ENCODE results near the gene ATP5MK. TPM values are rescaled to one million over a fixed set of nuclear protein-coding genes. Genes with fewer than 3 reads are reported as not detected.

ATP5MK gene
- total RNA-seq, 1 donor, result 145 TPM

GRCh38 chr10:103394180-103394579 lies 2.1 kb downstream of the ATP5MK start:
- no peak for DNase-seq (ENCODE audit: insufficient read length, low spot score, missing footprints)
- Histone ChIP-seq H3K4me1 (ENCODE audit: insufficient read depth, low read length) (peaks cover 21% of the 10 kb centered on the region), H3K4me2 (ENCODE audit: insufficient read depth, low read length) (no peak overlapping the region), H3K9me3 (ENCODE audit: low read depth, low read length) (no peaks in the 10 kb centered on the region), H3K27me3 (ENCODE audit: insufficient read depth, low read length) (no peaks in the 10 kb centered on the region), H2AFZ (ENCODE audit: low read length) (no peak overlapping the region), H4K20me1 (ENCODE audit: insufficient read depth, low read length) (peaks cover 14% of the 10 kb centered on the region), H3K4me3 (ENCODE audit: insufficient read depth, low read length) (no peak overlapping the region), H3K27ac (ENCODE audit: low read depth, low read length) (no peak overlapping the region), H3K36me3 (ENCODE audit: insufficient read depth, low read length) (peaks cover 42% of the 10 kb centered on the region), H3K79me2 (ENCODE audit: insufficient read depth, low read length) (peaks cover 71% of the 10 kb centered on the region)
- TF ChIP-seq CTCF (IDR thresholded peaks at IDR 0.05; ENCODE audit: extremely low read depth, low read depth, low read length), result no peak

- peaks cover 22% of the 10 kb centered on the region for H3K36me3 ChIP-seq (ENCODE audit: insufficient read depth, low read length)
- TF ChIP-seq CTCF (IDR thresholded peaks at IDR 0.05; ENCODE audit: extremely low read depth, low read depth, low read length), result no peak
- H3K4me3 ChIP-seq (ENCODE audit: insufficient read depth, low read length), result no peak overlapping the region
- H4K20me1 ChIP-seq (ENCODE audit: insufficient read depth, low read length), result no peaks in the 10 kb centered on the region
- no peak overlapping the region for H3K4me2 ChIP-seq (ENCODE audit: insufficient read depth, low read length)
- no peaks in the 10 kb centered on the region for H3K27me3 ChIP-seq (ENCODE audit: insufficient read depth, low read length)
- H3K4me1 ChIP-seq (ENCODE audit: insufficient read depth, low read length), result no peaks in the 10 kb centered on the region
- H3K9me3 ChIP-seq (ENCODE audit: low read depth, low read length), result no peaks in the 10 kb centered on the region
- H3K27ac ChIP-seq (ENCODE audit: low read depth, low read length), result no peak overlapping the region
- DNase-seq (ENCODE audit: insufficient read length, low spot score, missing footprints), result no peak
- H3K79me2 ChIP-seq (ENCODE audit: insufficient read depth, low read length), result no peaks in the 10 kb centered on the region
- no peak overlapping the region for H2AFZ ChIP-seq (ENCODE audit: low read length)
Observed at GRCh38 chr10:103382769-103383168, 13.5 kb downstream of the ATP5MK start.

DNA sequence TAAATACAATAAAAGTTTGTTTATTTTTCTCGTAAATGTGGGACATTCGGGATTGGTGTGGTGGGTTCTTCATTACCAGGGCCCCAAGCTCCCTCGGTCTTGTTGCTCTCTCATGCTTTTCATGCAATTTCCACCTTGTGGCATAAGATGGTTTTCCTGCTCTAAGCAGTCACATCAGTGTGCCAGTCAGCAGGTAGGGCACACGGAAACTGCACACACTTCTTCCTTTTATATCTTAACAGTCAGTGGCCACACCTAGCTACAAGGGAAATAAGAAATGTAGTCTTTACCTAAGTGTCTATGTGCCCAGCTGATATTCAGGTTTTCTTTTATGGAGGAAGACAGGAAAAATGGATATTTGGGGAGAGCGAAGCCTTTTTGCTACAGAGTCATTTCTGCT lies 22.0 kb downstream of the ATP5MK start:
- Histone ChIP-seq H3K4me3 (ENCODE audit: insufficient read depth, low read length) (no peak overlapping the region), H3K9me3 (ENCODE audit: low read depth, low read length) (no peaks in the 10 kb centered on the region), H2AFZ (ENCODE audit: low read length) (no peak overlapping the region), H3K4me2 (ENCODE audit: insufficient read depth, low read length) (no peak overlapping the region), H4K20me1 (ENCODE audit: insufficient read depth, low read length) (no peaks in the 10 kb centered on the region), H3K27ac (ENCODE audit: low read depth, low read length) (no peak overlapping the region), H3K79me2 (ENCODE audit: insufficient read depth, low read length) (peaks cover 20% of the 10 kb centered on the region), H3K4me1 (ENCODE audit: insufficient read depth, low read length) (peaks cover under 1% of the 10 kb centered on the region), H3K36me3 (ENCODE audit: insufficient read depth, low read length) (peaks cover 19% of the 10 kb centered on the region), H3K27me3 (ENCODE audit: insufficient read depth, low read length) (no peaks in the 10 kb centered on the region)
- TF ChIP-seq CTCF (IDR thresholded peaks at IDR 0.05; ENCODE audit: extremely low read depth, low read depth, low read length), result no peak
- DNase-seq (ENCODE audit: insufficient read length, low spot score, missing footprints), result no peak

DNA sequence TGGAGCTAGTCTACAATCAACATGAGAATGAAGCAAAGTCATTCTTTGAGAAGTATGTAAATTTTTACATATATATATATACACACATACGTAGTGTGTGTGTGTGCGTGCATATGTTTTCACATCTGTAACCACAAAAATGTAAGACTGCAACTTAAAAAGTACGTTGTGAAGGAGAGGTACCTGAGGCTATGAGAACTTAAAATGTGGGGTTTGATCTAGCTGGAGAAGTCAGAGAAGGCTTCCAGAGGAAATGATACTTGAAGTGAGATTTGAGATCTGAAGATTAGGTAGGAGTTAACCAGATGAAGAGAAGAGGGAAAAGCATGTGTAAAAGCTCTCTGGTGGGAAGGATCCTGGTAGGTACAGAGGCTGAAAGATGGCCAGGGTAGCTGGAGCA lies 22.7 kb downstream of the ATP5MK start:
- H3K4me1 ChIP-seq (ENCODE audit: insufficient read depth, low read length), result peaks cover 4% of the 10 kb centered on the region
- DNase-seq (ENCODE audit: insufficient read length, low spot score, missing footprints), result peak; percentile 57
- no peak for TF ChIP-seq CTCF (IDR thresholded peaks at IDR 0.05; ENCODE audit: extremely low read depth, low read depth, low read length)
- H2AFZ ChIP-seq (ENCODE audit: low read length), result no peak overlapping the region
- no peak overlapping the region for H3K27ac ChIP-seq (ENCODE audit: low read depth, low read length)
- H4K20me1 ChIP-seq (ENCODE audit: insufficient read depth, low read length), result no peaks in the 10 kb centered on the region
- no peaks in the 10 kb centered on the region for H3K27me3 ChIP-seq (ENCODE audit: insufficient read depth, low read length)
- peaks cover 23% of the 10 kb centered on the region for H3K79me2 ChIP-seq (ENCODE audit: insufficient read depth, low read length)
- no peak overlapping the region for H3K4me2 ChIP-seq (ENCODE audit: insufficient read depth, low read length)
- no peak overlapping the region for H3K4me3 ChIP-seq (ENCODE audit: insufficient read depth, low read length)
- peaks cover 19% of the 10 kb centered on the region for H3K36me3 ChIP-seq (ENCODE audit: insufficient read depth, low read length)
- H3K9me3 ChIP-seq (ENCODE audit: low read depth, low read length), result no peaks in the 10 kb centered on the region

Data from osteoblast (primary cell).